H1 (cell line): Measurements from ENCODE around the gene TM4SF1. TPM values are rescaled to one million over a fixed set of nuclear protein-coding genes. Genes with fewer than 3 reads are reported as not detected.

Experiments used
- CTCF ChIA-PET: fragments of 300-600 bp; sonication (Branson Sonifier 250); formaldehyde crosslinking; loops from one replicate; lab custom pipeline; 2021; ENCODE audit not compliant: partially characterized antibody; lab: Charles Lee
- POLR2A ChIA-PET: fragments of 300-600 bp; sonication (Branson Sonifier 250); formaldehyde crosslinking; loops from one replicate; lab custom pipeline; 2021; ENCODE audit warnings: inconsistent platforms; ENCODE audit not compliant: partially characterized antibody; lab: Charles Lee
- DNase-seq, 2 experiments: peaks; one replicate each; pipeline versions ENCODE4 v3.0.0 to v3.0.0-alpha.2; 2010 to 2022; ENCODE audit warnings: low spot score in 2 of 2, low read depth in 1 of 2, mixed read lengths in 1 of 2
- FAIRE-seq: peaks from 2 replicates; lab custom pipeline; 2011; peaks lifted over from hg19 to GRCh38; lab: Jason Lieb, UNC
- H2AFZ ChIP-seq: 2 replicates; pipeline ENCODE4 v1.8.1; 2012; ENCODE audit warnings: low read length, inconsistent platforms
- H2AK5ac ChIP-seq: 2 replicates; pipeline ENCODE4 v1.6.1; 2013; ENCODE audit warnings: low read depth, low read length
- H2BK120ac ChIP-seq: replicated peaks from 2 replicates; pipeline ENCODE3; 2013; ENCODE audit warnings: low read depth, low read length, inconsistent platforms
- H2BK12ac ChIP-seq: 2 replicates; pipeline ENCODE4 v1.6.1; 2013; ENCODE audit warnings: low read depth, low read length
- H2BK15ac ChIP-seq: 2 replicates; pipeline ENCODE4 v1.6.1; 2013; ENCODE audit warnings: low read length
- H2BK20ac ChIP-seq: 2 replicates; pipeline ENCODE4 v1.6.1; 2013; ENCODE audit warnings: low read length
- H2BK5ac ChIP-seq: 2 replicates; pipeline ENCODE4 v1.6.1; 2013; ENCODE audit warnings: low read depth, low read length
- H3K14ac ChIP-seq: 2 replicates; pipeline ENCODE4 v1.6.1; 2013; ENCODE audit warnings: inconsistent platforms; ENCODE audit not compliant: insufficient read length
- H3K18ac ChIP-seq: 2 replicates; pipeline ENCODE4 v1.6.1; 2013; ENCODE audit warnings: low read length; ENCODE audit errors: extremely low read depth
- H3K23ac ChIP-seq: 2 replicates; pipeline ENCODE4 v1.6.1; 2013; ENCODE audit warnings: inconsistent platforms; ENCODE audit not compliant: insufficient read length
- H3K23me2 ChIP-seq: 2 replicates; pipeline ENCODE4 v1.6.1; 2013; ENCODE audit warnings: low read depth, low read length
- H3K27ac ChIP-seq: 2 replicates; pipeline ENCODE4 v1.6.1; 2011; ENCODE audit warnings: low read depth, low read length, inconsistent platforms
- H3K27me3 ChIP-seq, 4 experiments: replicated peaks in 1 of 4; 1 replicate in 1 of 4; 2 replicates in 3 of 4; pipeline versions ENCODE4 v1.6.1 to v1.8.1; 2011 to 2013; ENCODE audit warnings: low read length in 3 of 4, mild to moderate bottlenecking in 3 of 4, inconsistent platforms in 2 of 4, mixed read lengths in 2 of 4, moderate library complexity in 1 of 4; ENCODE audit not compliant: control insufficient read depth in 3 of 4, insufficient read depth in 3 of 4; ENCODE audit errors: extremely low read depth in 1 of 4
- H3K36me3 ChIP-seq, 4 experiments: 2 replicates each; pipeline versions ENCODE4 v1.6.1 to v1.8.1; 2011 to 2013; ENCODE audit warnings: mild to moderate bottlenecking in 4 of 4, low read length in 3 of 4, moderate library complexity in 2 of 4, control low read depth in 1 of 4, inconsistent platforms in 1 of 4; ENCODE audit not compliant: insufficient read depth in 4 of 4, control insufficient read depth in 2 of 4
- H3K4ac ChIP-seq: replicated peaks from 2 replicates; pipeline ENCODE3; 2013; ENCODE audit warnings: low read length, low read depth, mixed read lengths, inconsistent platforms; ENCODE audit not compliant: insufficient read length
- H3K4me1 ChIP-seq, 4 experiments: replicated peaks in 1 of 4; 1 replicate in 1 of 4; 2 replicates in 3 of 4; pipeline versions ENCODE4 v1.6.1 to v1.8.1; 2011 to 2013; ENCODE audit warnings: low read length in 3 of 4, inconsistent platforms in 2 of 4, mixed read lengths in 1 of 4; ENCODE audit not compliant: insufficient read depth in 4 of 4, control insufficient read depth in 3 of 4
- H3K4me2 ChIP-seq, 2 experiments: 2 replicates each; pipeline versions ENCODE4 v1.6.1 to v1.8.1; 2011 to 2013; ENCODE audit warnings: low read depth in 2 of 2, low read length in 2 of 2, control low read depth in 1 of 2, inconsistent platforms in 1 of 2, mild to moderate bottlenecking in 1 of 2; ENCODE audit not compliant: insufficient read depth in 1 of 2
- H3K4me3 ChIP-seq, 4 experiments: fragments of 200-600, 300-600 bp in 1 of 4; sonication (generic), shearing (Covaris generic), sonication (Bioruptor Twin) in 1 of 4; 2 replicates each; pipeline versions ENCODE4 v1.5.1 to v1.8.1; 2011 to 2016; ENCODE audit warnings: low read length in 4 of 4, low read depth in 3 of 4, control low read depth in 2 of 4, inconsistent platforms in 2 of 4, mild to moderate bottlenecking in 2 of 4, mixed read lengths in 1 of 4, moderate library complexity in 1 of 4; ENCODE audit not compliant: insufficient read depth in 2 of 4; ENCODE audit errors: extremely low read depth in 1 of 4
- H3K56ac ChIP-seq: replicated peaks from 2 replicates; pipeline ENCODE3; 2013; ENCODE audit warnings: low read depth, mild to moderate bottlenecking, mixed read lengths, low read length, inconsistent platforms; ENCODE audit not compliant: insufficient read length
- H3K79me1 ChIP-seq: 2 replicates; pipeline ENCODE4 v1.6.1; 2013; ENCODE audit warnings: low read depth, low read length, control low read depth
- H3K79me2 ChIP-seq, 2 experiments: 2 replicates each; pipeline versions ENCODE4 v1.6.1 to v1.8.1; 2012 to 2013; ENCODE audit warnings: low read length in 2 of 2, mild to moderate bottlenecking in 2 of 2, inconsistent platforms in 1 of 2; ENCODE audit not compliant: insufficient read depth in 2 of 2, control insufficient read depth in 1 of 2
- H3K9ac ChIP-seq, 4 experiments: replicated peaks in 1 of 4; 1 replicate in 1 of 4; 2 replicates in 3 of 4; pipeline versions ENCODE4 v1.6.1 to v1.8.1; 2011 to 2013; ENCODE audit warnings: low read depth in 3 of 4, low read length in 3 of 4, control low read depth in 2 of 4, mild to moderate bottlenecking in 2 of 4, moderate library complexity in 2 of 4, inconsistent platforms in 1 of 4; ENCODE audit errors: extremely low read depth in 1 of 4
- H3K9me3 ChIP-seq, 2 experiments: 2 replicates each; pipeline versions ENCODE4 v1.6.1 to v1.8.1; 2012 to 2013; ENCODE audit warnings: mild to moderate bottlenecking in 2 of 2, moderate library complexity in 2 of 2, control low read depth in 1 of 2, inconsistent platforms in 1 of 2, low read depth in 1 of 2, low read length in 1 of 2, mixed read lengths in 1 of 2; ENCODE audit not compliant: insufficient read depth in 2 of 2
- H4K20me1 ChIP-seq, 2 experiments: replicated peaks in 1 of 2; 2 replicates each; pipeline versions ENCODE3 to v1.8.1; 2011 to 2013; ENCODE audit warnings: inconsistent platforms in 2 of 2, low read length in 2 of 2, mild to moderate bottlenecking in 1 of 2; ENCODE audit not compliant: insufficient read depth in 2 of 2, control insufficient read depth in 1 of 2
- H4K5ac ChIP-seq: 2 replicates; pipeline ENCODE4 v1.6.1; 2013; ENCODE audit warnings: low read length, low read depth, mixed read lengths, inconsistent platforms; ENCODE audit not compliant: insufficient read length
- H4K8ac ChIP-seq: 2 replicates; pipeline ENCODE4 v1.8.0; 2013; ENCODE audit warnings: mild to moderate bottlenecking, moderate library complexity, low read length, inconsistent platforms; ENCODE audit not compliant: insufficient read depth; ENCODE audit errors: extremely low read depth
- H4K91ac ChIP-seq: replicated peaks from 2 replicates; pipeline ENCODE3; 2013; ENCODE audit warnings: low read length, mixed read lengths, inconsistent platforms; ENCODE audit not compliant: insufficient read length
- BRCA1 ChIP-seq: IDR thresholded peaks from 2 replicates; pipeline ENCODE4 v1.6.1; 2012; ENCODE audit warnings: low read depth, low read length, improper control_type of control experiment
- RAD21 ChIP-seq, 2 experiments: IDR thresholded peaks in 1 of 2; conservative IDR thresholded peaks in 1 of 2; 2 replicates each; pipeline ENCODE4 v1.6.1; 2011; ENCODE audit warnings: low read depth in 2 of 2, low read length in 2 of 2, improper control_type of control experiment in 1 of 2, inconsistent platforms in 1 of 2, mild to moderate bottlenecking in 1 of 2, moderate library complexity in 1 of 2
- RBBP5 ChIP-seq: IDR thresholded peaks from 2 replicates; pipeline ENCODE4 v1.7.1; 2012; ENCODE audit warnings: low read depth, mild to moderate bottlenecking, inconsistent platforms, low read length, moderate library complexity, borderline replicate concordance
- RFX5 ChIP-seq: IDR thresholded peaks from 2 replicates; pipeline ENCODE4 v1.6.1; 2011; ENCODE audit warnings: low read depth, low read length, improper control_type of control experiment, borderline replicate concordance
- SIN3A ChIP-seq, 2 experiments: IDR thresholded peaks in 1 of 2; conservative IDR thresholded peaks in 1 of 2; 2 replicates each; pipeline ENCODE4 v1.6.1; 2011 to 2012; ENCODE audit warnings: low read length in 2 of 2, improper control_type of control experiment in 1 of 2, low read depth in 1 of 2, mild to moderate bottlenecking in 1 of 2
- SIX5 ChIP-seq: IDR thresholded peaks from 2 replicates; pipeline ENCODE4 v1.6.1; 2011; ENCODE audit warnings: mild to moderate bottlenecking, low read depth, low read length
- SP4 ChIP-seq: IDR thresholded peaks from 2 replicates; pipeline ENCODE4 v1.6.1; 2012; ENCODE audit warnings: low read length, inconsistent platforms
- TCF12 ChIP-seq: IDR thresholded peaks from 2 replicates; pipeline ENCODE4 v1.6.1; 2011; ENCODE audit warnings: low read depth, mild to moderate bottlenecking, low read length
- WGBS, 2 experiments: shearing (Covaris generic) in 1 of 2; methylation state at CpG; one replicate each; pipeline versions ENCODE4 v1.1.6 to v1.1.7; 2013 to 2015; ENCODE audit warnings: low lambda C conversion rate in 2 of 2, mixed read lengths in 2 of 2, inconsistent platforms in 1 of 2, low coverage in 1 of 2, missing lambda C conversion rate in 1 of 2; ENCODE audit not compliant: insufficient replicate concordance in 2 of 2, insufficient coverage in 1 of 2, insufficient read length in 1 of 2; ENCODE audit errors: extremely low coverage in 1 of 2, missing lambda C conversion rate in 1 of 2; 5-methylcytosine and 5-hydroxymethylcytosine counted together
- polyA plus RNA-seq, 7 experiments: library from polyadenylated mRNA; depleted of rRNA in 3 of 7; stranded (reverse) in 5 of 7; unstranded in 2 of 7; fragments of >200 nt in 5 of 7; fragments of 200-250 nt in 2 of 7; gene quantifications; 1 replicate in 5 of 7; 2 replicates in 1 of 7; 4 replicates in 1 of 7; pipeline versions ENCODE4 v1.2.1 to v1.2.3, GENCODE V29; 2011 to 2013; ENCODE audit warnings: missing spikeins in 2 of 7, mixed read lengths in 2 of 7
- total RNA-seq: library from RNA; stranded (reverse); fragmentation: NEBNext Ultra II Directional; extraction: Animal tissue kit (Norgen Biotek cat#: 25700); gene quantifications from 2 replicates; pipeline ENCODE4 v1.2.1, GENCODE V29; 2021
- TF ChIP-seq, protein P1 (sequence below): IDR thresholded peaks from 2 replicates; pipeline ENCODE4 v1.6.1; 2011; ENCODE audit warnings: low read length, improper control_type of control experiment

The TM4SF1 gene
- total and polyA plus RNA-seq, 2 of the 8 experiments (the other 6 are each of a cell fraction or from before 2014, with no cell fraction given) = 0.26 to 1.3 TPM

DNA sequence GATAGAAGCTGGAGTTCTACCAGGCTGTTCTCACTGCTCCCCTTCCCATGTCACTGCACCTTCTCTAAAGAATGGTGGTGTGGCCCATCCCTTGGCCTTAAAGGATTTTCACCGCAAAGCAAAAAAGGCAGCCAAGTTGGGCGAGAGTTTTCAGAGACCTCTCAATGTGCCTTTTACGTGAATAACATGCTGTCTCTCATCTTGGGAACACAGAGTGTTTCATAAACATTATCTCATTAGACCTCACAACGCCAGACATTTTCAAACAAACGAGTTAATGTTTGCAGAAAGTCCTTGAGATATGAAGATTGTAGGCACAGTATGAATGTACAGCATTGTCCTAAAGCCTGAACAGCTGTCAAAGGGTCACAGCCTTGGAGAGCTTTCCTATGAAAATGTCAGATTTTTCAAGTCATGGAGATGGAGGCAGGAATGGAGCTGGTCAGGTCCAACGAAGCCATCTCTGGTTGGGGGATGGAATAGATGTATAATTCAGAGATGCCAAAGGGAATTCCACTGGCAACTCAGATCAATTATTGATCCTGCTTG, 21.3 kb downstream of the TM4SF1 start:
- Histone ChIP-seq H2AK5ac (no peak overlapping the region), H3K4me2 (no peak overlapping the region), H3K4me1 (no peaks in the 10 kb centered on the region), H3K9ac (no peak overlapping the region), H3K56ac (no peak overlapping the region), H4K5ac (no peak overlapping the region), H3K4ac (no peak overlapping the region), H2BK120ac (no peak overlapping the region), H3K23ac (no peak overlapping the region), H3K27ac (no peak overlapping the region), H4K91ac (no peak overlapping the region), H3K9me3 (no peaks in the 10 kb centered on the region), H3K27me3 (no peaks in the 10 kb centered on the region), H4K20me1 (no peaks in the 10 kb centered on the region), H3K4me3 (no peak overlapping the region), H2BK15ac (no peak overlapping the region), H2BK20ac (no peak overlapping the region), H4K8ac (no peak overlapping the region), H3K36me3 (no peaks in the 10 kb centered on the region), H2AFZ (no peak overlapping the region), H3K18ac (no peak overlapping the region), H2BK5ac (no peak overlapping the region), H2BK12ac (no peak overlapping the region), H3K79me2 (no peaks in the 10 kb centered on the region), H3K79me1 (no peaks in the 10 kb centered on the region), H3K14ac (no peak overlapping the region), H3K23me2 (no peaks in the 10 kb centered on the region)
- ChIA-PET CTCF (interaction anchor here (0.5 to 8.8 kb wide), 13 partner anchors 8 to 401 kb away, joined by 3 to 107 read pairs (median 5); partner anchors contain the start of gene TM4SF18), POLR2A (no interaction called here)
- FAIRE-seq (no peak), DNase-seq (no peak)
- WGBS, 2 experiments = 89% methylated on average over 6 of the region's 6 CpGs; no CpG with 5 or more reads in 1 of the 2 experiments
- no peak for TF ChIP-seq TCF12
- no peak for TF ChIP-seq RAD21 (IDR thresholded peaks at IDR 0.05 in 1 of 2, conservative IDR thresholded peaks at IDR 0.05 in 1 of 2; ENCODE audit: low read depth in 2 of 2, low read length in 2 of 2)
- TF ChIP-seq, protein P1, sequence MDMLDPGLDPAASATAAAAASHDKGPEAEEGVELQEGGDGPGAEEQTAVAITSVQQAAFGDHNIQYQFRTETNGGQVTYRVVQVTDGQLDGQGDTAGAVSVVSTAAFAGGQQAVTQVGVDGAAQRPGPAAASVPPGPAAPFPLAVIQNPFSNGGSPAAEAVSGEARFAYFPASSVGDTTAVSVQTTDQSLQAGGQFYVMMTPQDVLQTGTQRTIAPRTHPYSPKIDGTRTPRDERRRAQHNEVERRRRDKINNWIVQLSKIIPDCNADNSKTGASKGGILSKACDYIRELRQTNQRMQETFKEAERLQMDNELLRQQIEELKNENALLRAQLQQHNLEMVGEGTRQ = no peak
- no peak for TF ChIP-seq SIN3A (conservative IDR thresholded peaks at IDR 0.05 in 1 of 2, IDR thresholded peaks at IDR 0.05 in 1 of 2; ENCODE audit: low read depth in 1 of 2, low read length in 2 of 2)
- no peak for TF ChIP-seq RFX5
- no peak for TF ChIP-seq RBBP5
- TF ChIP-seq BRCA1 = no peak
- TF ChIP-seq SP4 = no peak
- no peak for TF ChIP-seq SIX5
